Fibroblast of mammary gland (primary cell): ENCODE measurements around the gene MOB3B.
A peak's percentile ranks its signal among the peaks of the same experiment; 100 is the strongest.

Experiments used
- DNase-seq: peaks from one replicate; pipeline ENCODE4 v3.0.0-alpha.2; 2010; ENCODE audit warnings: low read depth
- H3K4me3 ChIP-seq: 2 replicates; pipeline ENCODE4 v1.5.1; 2011; ENCODE audit warnings: low read depth, mild to moderate bottlenecking, low read length, moderate library complexity; ENCODE audit not compliant: control insufficient read depth
- CTCF ChIP-seq: conservative IDR thresholded peaks from 2 replicates; pipeline ENCODE4 v1.5.1; 2011; ENCODE audit warnings: low read depth, low read length, inconsistent platforms; ENCODE audit not compliant: control insufficient read depth, insufficient read depth

The MOB3B gene

GRCh38 chr9:27280860-27281259 lies 248.8 kb downstream of the MOB3B start:
- H3K4me3 ChIP-seq: no peak overlapping the region
- peak; percentile 40 for DNase-seq
- no peak for TF ChIP-seq CTCF

- no peak for DNase-seq
- H3K4me3 ChIP-seq: no peak overlapping the region
- no peak for TF ChIP-seq CTCF
These were observed 249.4 kb downstream of the MOB3B start for GRCh38 chr9:27280249-27280648.

- TF ChIP-seq CTCF: no peak
- DNase-seq: no peak
- no peak overlapping the region for H3K4me3 ChIP-seq
These were observed 250.0 kb downstream of the MOB3B start for GRCh38 chr9:27279611-27280010.

GRCh38 chr9:27278374-27278773 lies 251.2 kb downstream of the MOB3B start:
- H3K4me3 ChIP-seq: no peak overlapping the region
- peak; percentile 74 for DNase-seq
- TF ChIP-seq CTCF: no peak

- DNase-seq: peak; percentile 67
- TF ChIP-seq CTCF: peak; percentile 66
- H3K4me3 ChIP-seq: no peak overlapping the region
These were observed 253.2 kb downstream of the MOB3B start for GRCh38 chr9:27276193-27277030.
